ENCODE data around the gene SMG7.

The SMG7 gene

DNA sequence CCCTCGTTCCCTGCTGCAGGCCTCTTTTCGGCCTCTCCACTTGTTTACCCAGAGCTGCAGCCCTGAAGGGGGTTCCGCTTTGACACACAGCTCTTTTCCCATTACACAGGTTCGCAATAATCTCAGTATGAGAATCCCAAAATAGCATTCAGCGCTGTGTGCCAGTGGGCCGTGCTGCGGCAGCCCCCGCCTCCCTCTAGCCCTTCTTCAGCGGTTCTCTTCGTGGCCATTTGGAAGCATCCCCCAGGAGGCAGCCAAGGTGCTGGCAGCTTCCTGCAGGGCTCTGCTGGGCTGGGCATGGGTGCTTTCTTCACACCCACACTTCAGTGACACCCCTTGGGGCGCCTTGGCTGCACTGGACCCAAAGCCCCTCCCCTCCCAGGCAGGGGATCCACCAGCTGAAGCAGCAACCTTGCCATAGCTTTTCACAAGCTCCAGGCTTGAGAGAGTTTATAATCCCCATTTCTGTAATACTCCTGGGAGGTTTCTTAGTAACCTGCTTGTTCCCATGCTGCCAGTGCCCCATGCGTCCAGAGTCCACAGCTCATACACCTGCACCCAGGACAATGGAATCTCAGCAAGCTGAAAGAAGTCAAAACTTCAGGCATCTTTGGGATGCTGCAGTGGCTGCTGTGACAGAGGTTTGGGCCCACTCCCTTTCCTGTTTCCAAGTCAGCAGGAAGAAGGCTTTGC, 109.9 kb downstream of the SMG7 start:
- no peak for DNase-seq (ENCODE audit: low read depth)
- Histone ChIP-seq H3K27me3 (replicated peaks; ENCODE audit: control insufficient read depth, insufficient read depth, low read length) (no peaks in the 10 kb centered on the region), H3K9ac (ENCODE audit: low read length) (no peak overlapping the region), H3K4me3 (ENCODE audit: low read length) (no peak overlapping the region), H3K9me3 (ENCODE audit: control insufficient read depth, low read length) (no peaks in the 10 kb centered on the region), H3K4me1 (ENCODE audit: control insufficient read depth, insufficient read depth, low read length) (no peaks in the 10 kb centered on the region), H3K36me3 (ENCODE audit: control insufficient read depth, insufficient read depth, low read length, severe bottlenecking) (no peaks in the 10 kb centered on the region)

GRCh38 chr1:183583466-183583865, 111.2 kb downstream of the SMG7 start:
- Histone ChIP-seq H3K4me3 (ENCODE audit: low read length) (no peak overlapping the region), H3K27me3 (replicated peaks; ENCODE audit: control insufficient read depth, insufficient read depth, low read length) (no peaks in the 10 kb centered on the region), H3K36me3 (ENCODE audit: control insufficient read depth, insufficient read depth, low read length, severe bottlenecking) (no peaks in the 10 kb centered on the region), H3K9me3 (ENCODE audit: control insufficient read depth, low read length) (no peaks in the 10 kb centered on the region), H3K4me1 (ENCODE audit: control insufficient read depth, insufficient read depth, low read length) (no peaks in the 10 kb centered on the region), H3K9ac (ENCODE audit: low read length) (no peak overlapping the region)
- DNase-seq (ENCODE audit: low read depth), result no peak

- no peak for DNase-seq (ENCODE audit: low read depth)
- Histone ChIP-seq H3K9me3 (ENCODE audit: control insufficient read depth, low read length) (no peaks in the 10 kb centered on the region), H3K4me3 (ENCODE audit: low read length) (no peak overlapping the region), H3K4me1 (ENCODE audit: control insufficient read depth, insufficient read depth, low read length) (no peaks in the 10 kb centered on the region), H3K9ac (ENCODE audit: low read length) (no peak overlapping the region), H3K27me3 (replicated peaks; ENCODE audit: control insufficient read depth, insufficient read depth, low read length) (no peaks in the 10 kb centered on the region), H3K36me3 (ENCODE audit: control insufficient read depth, insufficient read depth, low read length, severe bottlenecking) (no peaks in the 10 kb centered on the region)
Measured at GRCh38 chr1:183584147-183584546, 111.8 kb downstream of the SMG7 start.

DNA sequence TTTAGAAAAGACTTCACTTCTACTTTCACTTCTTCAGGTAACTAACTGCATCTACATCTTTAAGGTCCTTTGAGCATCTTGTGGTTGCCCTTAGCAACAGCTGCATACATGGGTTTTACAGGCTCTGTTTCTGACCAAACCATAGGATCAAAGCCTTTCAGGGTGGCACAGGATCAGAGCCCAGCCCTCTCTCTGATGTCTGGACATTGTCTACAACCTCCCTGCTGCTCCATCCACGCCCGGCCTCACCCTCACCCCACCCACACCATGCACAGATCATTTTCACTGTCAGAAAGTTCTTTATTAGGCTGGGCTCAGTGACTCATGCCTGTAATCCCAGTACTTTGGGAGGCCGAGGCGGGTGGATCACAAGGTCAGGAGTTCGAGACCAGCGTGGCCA, 112.7 kb downstream of the SMG7 start:
- Histone ChIP-seq H3K9ac (ENCODE audit: low read length) (no peak overlapping the region), H3K27me3 (replicated peaks; ENCODE audit: control insufficient read depth, insufficient read depth, low read length) (no peaks in the 10 kb centered on the region), H3K4me1 (ENCODE audit: control insufficient read depth, insufficient read depth, low read length) (no peaks in the 10 kb centered on the region), H3K9me3 (ENCODE audit: control insufficient read depth, low read length) (no peaks in the 10 kb centered on the region), H3K36me3 (ENCODE audit: control insufficient read depth, insufficient read depth, low read length, severe bottlenecking) (no peaks in the 10 kb centered on the region), H3K4me3 (ENCODE audit: low read length) (no peak overlapping the region)
- no peak for DNase-seq (ENCODE audit: low read depth)

- Histone ChIP-seq H3K4me1 (ENCODE audit: control insufficient read depth, insufficient read depth, low read length) (no peaks in the 10 kb centered on the region), H3K27me3 (replicated peaks; ENCODE audit: control insufficient read depth, insufficient read depth, low read length) (no peaks in the 10 kb centered on the region), H3K9ac (ENCODE audit: low read length) (no peak overlapping the region), H3K36me3 (ENCODE audit: control insufficient read depth, insufficient read depth, low read length, severe bottlenecking) (no peaks in the 10 kb centered on the region), H3K9me3 (ENCODE audit: control insufficient read depth, low read length) (no peaks in the 10 kb centered on the region), H3K4me3 (ENCODE audit: low read length) (no peak overlapping the region)
- no peak for DNase-seq (ENCODE audit: low read depth)
Measured at GRCh38 chr1:183586455-183586854, 114.2 kb downstream of the SMG7 start.

DNA sequence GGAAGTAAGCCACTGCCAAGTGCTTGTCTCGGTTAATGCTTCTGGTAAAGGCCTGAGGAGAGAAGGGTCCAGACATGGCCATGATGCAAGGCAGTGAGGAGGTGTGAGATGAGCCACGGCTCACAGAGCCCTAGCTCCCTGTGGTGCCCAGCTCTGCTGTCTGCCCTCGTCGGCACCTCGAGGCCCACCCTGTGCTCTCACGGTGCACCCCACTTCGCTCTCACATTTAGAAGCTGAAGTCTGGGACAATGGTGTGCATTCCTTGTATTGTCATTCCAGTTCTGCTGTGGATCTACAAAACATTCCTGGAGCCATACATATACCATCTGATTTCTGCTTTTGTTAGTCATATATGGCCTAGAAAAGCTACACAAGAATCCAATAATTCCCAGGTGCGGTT, 114.6 kb downstream of the SMG7 start:
- Histone ChIP-seq H3K9me3 (ENCODE audit: control insufficient read depth, low read length) (no peaks in the 10 kb centered on the region), H3K4me1 (ENCODE audit: control insufficient read depth, insufficient read depth, low read length) (no peaks in the 10 kb centered on the region), H3K36me3 (ENCODE audit: control insufficient read depth, insufficient read depth, low read length, severe bottlenecking) (no peaks in the 10 kb centered on the region), H3K4me3 (ENCODE audit: low read length) (no peak overlapping the region), H3K9ac (ENCODE audit: low read length) (no peak overlapping the region), H3K27me3 (replicated peaks; ENCODE audit: control insufficient read depth, insufficient read depth, low read length) (no peaks in the 10 kb centered on the region)
- no peak for DNase-seq (ENCODE audit: low read depth)

GRCh38 chr1:183588827-183589226, 116.5 kb downstream of the SMG7 start:
- H3K36me3 ChIP-seq (ENCODE audit: control insufficient read depth, insufficient read depth, low read length, severe bottlenecking), result no peaks in the 10 kb centered on the region
- no peak overlapping the region for H3K4me3 ChIP-seq (ENCODE audit: low read length)
- H3K9me3 ChIP-seq (ENCODE audit: control insufficient read depth, low read length), result no peaks in the 10 kb centered on the region
- H3K27me3 ChIP-seq (replicated peaks; ENCODE audit: control insufficient read depth, insufficient read depth, low read length), result no peaks in the 10 kb centered on the region
- no peaks in the 10 kb centered on the region for H3K4me1 ChIP-seq (ENCODE audit: control insufficient read depth, insufficient read depth, low read length)
- no peak overlapping the region for H3K9ac ChIP-seq (ENCODE audit: low read length)
- DNase-seq (ENCODE audit: low read depth), result no peak

- DNase-seq (ENCODE audit: low read depth), result no peak
- Histone ChIP-seq H3K4me3 (ENCODE audit: low read length) (no peak overlapping the region), H3K9me3 (ENCODE audit: control insufficient read depth, low read length) (no peaks in the 10 kb centered on the region), H3K27me3 (replicated peaks; ENCODE audit: control insufficient read depth, insufficient read depth, low read length) (no peaks in the 10 kb centered on the region), H3K4me1 (ENCODE audit: control insufficient read depth, insufficient read depth, low read length) (no peaks in the 10 kb centered on the region), H3K9ac (ENCODE audit: low read length) (no peak overlapping the region), H3K36me3 (ENCODE audit: control insufficient read depth, insufficient read depth, low read length, severe bottlenecking) (no peaks in the 10 kb centered on the region)
Measured at GRCh38 chr1:183589384-183589783, 117.1 kb downstream of the SMG7 start.

GRCh38 chr1:183589874-183590243, 117.6 kb downstream of the SMG7 start:
- H3K4me1 ChIP-seq (ENCODE audit: control insufficient read depth, insufficient read depth, low read length), result no peaks in the 10 kb centered on the region
- H3K36me3 ChIP-seq (ENCODE audit: control insufficient read depth, insufficient read depth, low read length, severe bottlenecking), result no peaks in the 10 kb centered on the region
- H3K9ac ChIP-seq (ENCODE audit: low read length), result no peak overlapping the region
- H3K27me3 ChIP-seq (replicated peaks; ENCODE audit: control insufficient read depth, insufficient read depth, low read length), result no peaks in the 10 kb centered on the region
- DNase-seq (ENCODE audit: low read depth), result no peak
- no peak overlapping the region for H3K4me3 ChIP-seq (ENCODE audit: low read length)
- H3K9me3 ChIP-seq (ENCODE audit: control insufficient read depth, low read length), result no peaks in the 10 kb centered on the region

GRCh38 chr1:183590244-183591191, 118.2 kb downstream of the SMG7 start, which contains the start of gene NCF2:
NCF2 (minus strand) TSS chr1:183590459; CDS start chr1:183590329, 130 bp downstream.
- Histone ChIP-seq H3K4me3 (ENCODE audit: low read length) (no peak within 1 kb of the TSS), H3K36me3 (ENCODE audit: control insufficient read depth, insufficient read depth, low read length, severe bottlenecking) (no peaks in the 10 kb centered on the region), H3K9ac (ENCODE audit: low read length) (no peak within 1 kb of the TSS), H3K9me3 (ENCODE audit: control insufficient read depth, low read length) (no peaks in the 10 kb centered on the region), H3K27me3 (replicated peaks; ENCODE audit: control insufficient read depth, insufficient read depth, low read length) (no peaks in the 10 kb centered on the region), H3K4me1 (ENCODE audit: control insufficient read depth, insufficient read depth, low read length) (no peaks in the 10 kb centered on the region)
- DNase-seq (ENCODE audit: low read depth), result no peak

- Histone ChIP-seq H3K36me3 (ENCODE audit: control insufficient read depth, insufficient read depth, low read length, severe bottlenecking) (no peaks in the 10 kb centered on the region), H3K9me3 (ENCODE audit: control insufficient read depth, low read length) (no peaks in the 10 kb centered on the region), H3K9ac (ENCODE audit: low read length) (no peak overlapping the region), H3K27me3 (replicated peaks; ENCODE audit: control insufficient read depth, insufficient read depth, low read length) (no peaks in the 10 kb centered on the region), H3K4me1 (ENCODE audit: control insufficient read depth, insufficient read depth, low read length) (peaks cover 3% of the 10 kb centered on the region), H3K4me3 (ENCODE audit: low read length) (no peak overlapping the region)
- DNase-seq (ENCODE audit: low read depth), result no peak
Measured at GRCh38 chr1:183592733-183593132, 120.4 kb downstream of the SMG7 start.

All from adipocyte (in vitro differentiated cells).